ENCODE data around the gene KDM4B. TPM values are rescaled to one million over a fixed set of nuclear protein-coding genes. Genes with fewer than 3 reads are reported as not detected.

KDM4B gene
- total and polyA plus RNA-seq, 2 donors (not counting 1 experiment from before 2014, with no cell fraction given): 6.4 to 14.4 TPM

GRCh38 chr19:5149932-5150901 is 181.3 kb downstream of the KDM4B start:
- Histone ChIP-seq H3K79me2 (ENCODE audit: control insufficient read depth, insufficient read depth, low read length) (no peaks in the 10 kb centered on the region), H3K27ac (ENCODE audit: insufficient read depth, low read length) (no peak overlapping the region), H4K20me1 (ENCODE audit: control insufficient read depth, extremely low read depth, insufficient read depth, low read length) (no peaks in the 10 kb centered on the region), H3K4me3 (replicated peaks in 1 of 4; ENCODE audit: control extremely low read depth in 1 of 4, insufficient read depth in 1 of 4, low read depth in 3 of 4, low read length in 4 of 4) (no peak overlapping the region), H3K4me1 (ENCODE audit: control insufficient read depth, extremely low read depth, insufficient read depth, low read length) (no peaks in the 10 kb centered on the region), H2AFZ (ENCODE audit: low read length) (no peak overlapping the region), H3K9ac (ENCODE audit: insufficient read depth, low read length) (no peak overlapping the region), H3K36me3 (ENCODE audit: control insufficient read depth, insufficient read depth, low read length) (peaks cover 3% of the 10 kb centered on the region), H3K9me3 (ENCODE audit: control insufficient read depth, insufficient read depth, low read depth, low read length) (no peaks in the 10 kb centered on the region), H3K27me3 (ENCODE audit: control insufficient read depth, insufficient read depth, low read length) (no peaks in the 10 kb centered on the region), H3K4me2 (ENCODE audit: extremely low read depth, insufficient read depth, low read length) (no peak overlapping the region)
- DNase-seq (ENCODE audit: low read depth in 2 of 2): no peak
- TF ChIP-seq EZH2 (IDR thresholded peaks at IDR 0.05; ENCODE audit: low read length, missing control alignments): no peak
- TF ChIP-seq CTCF (conservative IDR thresholded peaks at IDR 0.05 in 1 of 2, IDR thresholded peaks at IDR 0.05 in 1 of 2; ENCODE audit: low read depth in 1 of 2, low read length in 2 of 2): no peak

- Histone ChIP-seq H4K20me1 (ENCODE audit: control insufficient read depth, extremely low read depth, insufficient read depth, low read length) (no peaks in the 10 kb centered on the region), H3K4me3 (replicated peaks in 1 of 4; ENCODE audit: control extremely low read depth in 1 of 4, insufficient read depth in 1 of 4, low read depth in 3 of 4, low read length in 4 of 4) (no peak overlapping the region), H3K4me1 (ENCODE audit: control insufficient read depth, extremely low read depth, insufficient read depth, low read length) (no peaks in the 10 kb centered on the region), H3K9ac (ENCODE audit: insufficient read depth, low read length) (no peak overlapping the region), H3K27ac (ENCODE audit: insufficient read depth, low read length) (no peak overlapping the region), H3K4me2 (ENCODE audit: extremely low read depth, insufficient read depth, low read length) (no peak overlapping the region), H2AFZ (ENCODE audit: low read length) (no peak overlapping the region), H3K79me2 (ENCODE audit: control insufficient read depth, insufficient read depth, low read length) (no peaks in the 10 kb centered on the region), H3K36me3 (ENCODE audit: control insufficient read depth, insufficient read depth, low read length) (peaks cover 3% of the 10 kb centered on the region), H3K27me3 (ENCODE audit: control insufficient read depth, insufficient read depth, low read length) (no peaks in the 10 kb centered on the region), H3K9me3 (ENCODE audit: control insufficient read depth, insufficient read depth, low read depth, low read length) (no peaks in the 10 kb centered on the region)
- no peak for DNase-seq (ENCODE audit: low read depth in 2 of 2)
- no peak for TF ChIP-seq EZH2 (IDR thresholded peaks at IDR 0.05; ENCODE audit: low read length, missing control alignments)
- TF ChIP-seq CTCF (conservative IDR thresholded peaks at IDR 0.05 in 1 of 2, IDR thresholded peaks at IDR 0.05 in 1 of 2; ENCODE audit: low read depth in 1 of 2, low read length in 2 of 2): no peak
These were observed 182.2 kb downstream of the KDM4B start for GRCh38 chr19:5150902-5151741.
